GM12873 (cell line): ENCODE results near the gene MCM3AP.

ENCODE experiments used
- CTCF ChIP-seq: IDR thresholded peaks from 2 replicates; pipeline ENCODE4 v1.5.1; 2012; ENCODE audit warnings: low read depth, mild to moderate bottlenecking, moderate library complexity, low read length, control low read depth; ENCODE audit not compliant: insufficient read depth; ENCODE audit errors: missing control alignments

Gene MCM3AP

GRCh38 chr21:46206163-46207005 is 79.0 kb downstream of the MCM3AP start:
- TF ChIP-seq CTCF: no peak

- TF ChIP-seq CTCF: no peak
Observed at GRCh38 chr21:46205766-46206162, 79.6 kb downstream of the MCM3AP start.

- no peak for TF ChIP-seq CTCF
Observed at GRCh38 chr21:46205166-46205565, 80.2 kb downstream of the MCM3AP start.

- no peak for TF ChIP-seq CTCF
Observed at GRCh38 chr21:46203203-46203600, 82.2 kb downstream of the MCM3AP start.

GRCh38 chr21:46202592-46203202 is 82.7 kb downstream of the MCM3AP start:
- no peak for TF ChIP-seq CTCF

GRCh38 chr21:46199436-46200373 is 85.7 kb downstream of the MCM3AP start:
- no peak for TF ChIP-seq CTCF

GRCh38 chr21:46196733-46197132 is 88.7 kb downstream of the MCM3AP start:
- TF ChIP-seq CTCF: no peak
